ENCODE measurements around the gene MRAP.

The MRAP gene

GRCh38 chr21:32325706-32326105 is 27.1 kb downstream of the MRAP start:
- DNase-seq: no peak

DNA sequence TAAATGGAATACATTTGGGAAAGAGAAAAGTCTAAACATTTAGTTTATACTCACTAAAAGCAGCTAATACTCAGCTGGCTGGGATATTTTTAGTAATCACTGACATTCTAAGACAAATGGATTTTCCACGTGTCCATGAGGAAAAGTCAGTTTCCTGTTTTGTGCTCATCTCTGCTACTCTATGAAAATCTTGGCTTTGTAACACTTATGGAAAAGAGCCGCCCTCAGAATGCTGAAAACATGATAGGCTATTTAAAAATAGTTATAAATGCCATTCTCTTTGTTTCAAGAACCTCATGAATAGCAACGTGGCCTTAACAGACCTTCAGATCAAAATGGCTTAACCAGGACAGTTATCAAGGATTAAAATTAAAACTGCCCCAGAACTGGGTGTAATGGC is 29.9 kb downstream of the MRAP start:
- no peak for DNase-seq

GRCh38 chr21:32329331-32329730 is 30.7 kb downstream of the MRAP start:
- no peak for DNase-seq

- DNase-seq: no peak
These were observed 31.1 kb downstream of the MRAP start for GRCh38 chr21:32329776-32330175.

GRCh38 chr21:32330784-32331311 is 32.2 kb downstream of the MRAP start:
- DNase-seq: no peak

- DNase-seq: no peak
These were observed 33.0 kb downstream of the MRAP start for GRCh38 chr21:32331444-32332305.

- no peak for DNase-seq
These were observed 33.9 kb downstream of the MRAP start for GRCh38 chr21:32332463-32332951.

DNA sequence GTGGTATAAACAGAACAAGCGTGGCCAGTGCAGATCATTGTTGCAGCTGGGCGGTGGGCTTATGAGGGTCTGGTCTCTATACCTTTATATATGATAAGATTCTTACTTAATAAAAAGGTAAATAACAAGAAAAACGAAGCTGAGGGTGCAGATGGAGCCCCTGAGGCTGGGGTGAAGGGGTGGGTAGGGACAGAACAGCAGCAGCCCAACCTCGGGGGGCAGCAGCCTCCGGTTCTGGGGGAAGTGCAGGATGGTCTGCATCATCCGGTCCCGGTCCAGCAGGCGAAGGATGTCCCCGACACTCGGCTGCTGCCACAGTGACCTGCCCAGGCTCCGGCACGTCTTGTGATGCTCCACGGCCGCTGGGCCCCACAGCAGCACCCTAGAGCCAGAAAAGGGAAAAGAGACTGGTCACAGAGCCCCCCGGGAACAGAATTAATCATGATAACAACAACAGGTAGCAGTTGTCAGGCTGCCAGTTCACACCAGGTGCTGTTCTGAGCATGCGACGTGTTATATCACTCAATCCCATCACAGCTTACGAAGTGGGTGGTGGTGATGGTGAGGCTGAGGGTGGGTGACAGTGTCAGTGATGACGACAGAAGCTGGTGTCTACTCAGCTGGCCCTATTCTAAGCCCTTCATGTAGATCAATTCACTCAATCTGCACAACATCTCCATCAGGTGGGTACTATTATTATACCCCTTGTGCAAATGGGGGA is 35.5 kb downstream of the MRAP start:
- DNase-seq: no peak

- no peak for DNase-seq
These were observed 36.4 kb downstream of the MRAP start for GRCh38 chr21:32334980-32335531.

- DNase-seq: no peak
These were observed 37.2 kb downstream of the MRAP start for GRCh38 chr21:32335601-32336575.

GRCh38 chr21:32336711-32337110 is 38.1 kb downstream of the MRAP start:
- no peak for DNase-seq

- DNase-seq: no peak
These were observed 38.6 kb downstream of the MRAP start for GRCh38 chr21:32337206-32337605.

DNA sequence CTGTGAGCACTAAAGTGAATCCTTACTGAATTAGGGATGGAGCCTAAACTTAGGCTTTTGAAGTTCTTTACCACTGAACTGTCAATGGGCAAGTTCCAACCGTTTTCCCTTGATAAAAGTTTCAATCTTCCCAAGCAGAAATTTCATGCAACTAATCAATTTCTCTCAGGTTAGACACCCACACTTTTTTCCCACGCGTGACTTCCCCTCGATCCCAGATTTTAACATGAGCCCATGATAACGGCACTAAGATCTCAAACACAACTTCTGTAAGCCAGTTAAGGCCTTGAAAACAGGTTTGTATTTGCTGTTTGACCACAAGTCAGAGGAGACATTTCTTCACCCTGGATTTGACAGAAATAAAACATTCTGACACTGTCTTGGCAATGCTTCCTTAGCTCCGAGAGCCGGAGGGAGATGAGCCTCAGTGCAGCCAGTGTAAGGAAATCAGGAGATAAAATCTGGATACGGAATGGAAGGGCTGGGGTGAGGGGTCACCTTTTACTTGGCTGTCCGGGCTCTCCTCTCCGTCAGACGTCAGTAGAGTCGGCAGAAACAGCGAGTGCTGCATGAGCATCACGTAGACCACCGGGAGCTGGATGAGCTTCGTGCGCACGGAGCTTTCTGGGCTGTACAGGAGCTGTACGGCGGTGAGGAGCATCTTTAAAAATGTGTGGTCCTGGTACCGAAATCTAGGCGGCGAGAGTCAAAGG is 39.7 kb downstream of the MRAP start:
- DNase-seq: no peak

- no peak for DNase-seq
These were observed 42.5 kb downstream of the MRAP start for GRCh38 chr21:32340863-32341848.

GRCh38 chr21:32346951-32347350 is 48.3 kb downstream of the MRAP start:
- DNase-seq: no peak

GRCh38 chr21:32347351-32347750 is 48.7 kb downstream of the MRAP start:
- DNase-seq: no peak

GRCh38 chr21:32347977-32348376 is 49.3 kb downstream of the MRAP start:
- no peak for DNase-seq

DNA sequence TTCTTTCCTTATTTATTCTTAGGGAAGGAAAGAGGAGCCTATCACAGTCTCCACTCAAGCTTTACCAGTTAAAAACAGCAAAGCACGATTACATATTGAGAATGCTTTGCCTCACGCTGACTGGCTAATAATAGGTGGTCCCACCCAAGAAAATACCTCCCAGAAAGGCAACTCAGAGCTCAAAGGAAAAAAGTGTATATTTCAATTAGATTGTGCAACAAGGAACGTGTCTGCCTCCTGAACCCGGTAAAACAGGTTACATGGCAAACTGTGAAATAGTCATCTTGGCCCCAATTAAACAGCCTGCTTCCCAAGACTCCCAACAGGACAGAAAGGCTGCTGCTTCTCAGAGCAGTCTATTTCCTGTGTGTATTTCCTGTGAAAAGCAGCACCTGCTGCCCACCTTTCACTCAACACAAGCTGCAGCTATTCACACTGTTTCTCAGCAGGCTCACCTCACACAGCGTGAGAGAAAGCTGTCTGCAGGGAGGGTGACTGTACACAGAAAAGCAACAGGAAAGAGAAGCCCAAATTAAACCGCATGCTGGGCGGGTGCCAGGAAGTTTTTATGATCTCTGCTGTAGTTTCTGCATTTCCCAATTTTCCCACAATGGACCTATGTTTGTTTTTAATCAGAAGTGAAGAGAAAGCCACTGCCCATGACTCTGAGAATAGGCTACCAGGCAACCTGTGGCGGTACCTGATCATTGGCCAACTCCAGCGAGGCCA is 50.1 kb downstream of the MRAP start:
- no peak for DNase-seq

DNA sequence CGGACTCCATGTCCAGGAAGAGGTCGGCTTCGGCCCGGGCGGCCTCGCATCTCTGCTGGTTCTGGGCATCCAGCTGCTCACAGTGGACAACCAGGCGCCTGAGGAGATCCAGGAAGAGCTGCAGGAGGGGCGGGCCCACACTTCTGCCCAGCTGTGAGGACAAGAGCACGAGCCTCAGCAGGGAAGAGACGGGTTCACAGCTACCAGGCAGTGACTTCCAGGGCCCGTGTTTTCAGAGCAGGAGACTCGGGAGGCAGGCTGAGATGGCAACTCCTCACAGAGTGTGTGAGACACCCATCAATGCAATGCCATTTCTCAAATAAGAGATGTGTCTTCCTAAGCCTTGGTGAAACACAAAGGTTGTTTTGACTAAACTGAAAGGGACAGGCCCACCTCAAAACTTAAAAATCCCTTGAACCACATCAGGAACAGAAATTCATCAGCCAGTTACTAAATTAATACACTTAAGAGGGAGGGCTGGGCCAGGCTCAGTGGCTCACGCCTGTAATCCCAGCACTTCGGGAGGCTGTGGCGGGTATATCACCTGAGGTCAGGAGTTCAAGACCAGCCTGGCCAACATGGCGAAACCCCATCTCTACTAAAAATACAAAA is 50.8 kb downstream of the MRAP start:
- no peak for DNase-seq
